Activated naive CD4-positive, alpha-beta T cell treated with anti-CD3 and anti-CD28 coated beads for 36 hours (primary cell): ENCODE results near the gene CHFR. TPM values are rescaled to one million over a fixed set of nuclear protein-coding genes. Genes with fewer than 3 reads are reported as not detected.
"Not testable (repeated sequence)": the region's sequence is repeated elsewhere in the genome, so short reads cannot be mapped to it uniquely, and the experiment has no call there.

ENCODE experiments used
- CTCF ChIA-PET: fragments of 350-600 bp; sonication (Branson Sonifier 250); formaldehyde crosslinking; loops from one replicate; lab custom pipeline; 2021; ENCODE audit warnings: antibody characterized with exemption; lab: Charles Lee
- DNase-seq: peaks from one replicate; pipeline ENCODE4 v3.0.0-alpha.2; 2020
- H3K27ac Mint-ChIP-seq: one replicate; pipeline ENCODE4 v1.8.0; 2021; ENCODE audit warnings: mild to moderate bottlenecking, mixed read lengths
- H3K27me3 Mint-ChIP-seq: one replicate; pipeline ENCODE4 v1.8.0; 2021; ENCODE audit warnings: low read depth, mixed read lengths
- H3K36me3 Mint-ChIP-seq: one replicate; pipeline ENCODE4 v1.8.0; 2021; ENCODE audit warnings: low read depth, mixed read lengths
- H3K4me1 Mint-ChIP-seq: one replicate; pipeline ENCODE4 v1.8.0; 2021; ENCODE audit warnings: low read depth, mixed read lengths
- H3K4me3 Mint-ChIP-seq: one replicate; pipeline ENCODE4 v1.8.0; 2021; ENCODE audit warnings: mild to moderate bottlenecking, moderate library complexity, mixed read lengths
- H3K9me3 Mint-ChIP-seq: one replicate; pipeline ENCODE4 v1.8.0; 2021; ENCODE audit warnings: mixed read lengths
- intact Hi-C: fragments of 100-400 bp; cut with micrococcal nuclease; formaldehyde crosslinking; loops from one replicate; pipeline ENCODE4 v1.15.1; 2023
- total RNA-seq, 2 experiments: library from RNA; stranded (reverse); gene quantifications; one replicate each; pipeline ENCODE4 v1.2.3, GENCODE V29; 2021

CHFR gene
- total RNA-seq, 2 experiments from 2014 or later = 27.2 to 32.8 TPM

DNA sequence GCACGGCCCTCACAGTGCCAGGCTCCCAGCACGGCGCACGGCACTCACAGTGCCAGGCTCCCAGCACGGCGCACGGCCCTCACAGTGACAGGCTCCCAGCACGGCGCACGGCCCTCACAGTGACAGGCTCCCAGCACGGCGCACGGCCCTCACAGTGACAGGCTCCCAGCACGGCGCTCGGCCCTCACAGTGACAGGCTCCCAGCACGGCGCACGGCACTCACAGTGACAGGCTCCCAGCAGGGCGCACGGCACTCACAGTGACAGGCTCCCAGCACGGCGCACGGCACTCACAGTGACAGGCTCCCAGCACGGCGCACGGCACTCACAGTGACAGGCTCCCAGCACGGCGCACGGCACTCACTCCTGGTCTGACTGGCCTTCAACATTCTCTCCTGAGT lies 51.2 kb downstream of the CHFR start:
- Mint-ChIP-seq H3K36me3 (peaks cover 24% of the 10 kb centered on the region), H3K4me1 (peaks cover 33% of the 10 kb centered on the region), H3K4me3 (peak overlapping the region; percentile 52)
- H3K27me3 Mint-ChIP-seq, CTCF ChIA-PET, H3K9me3 Mint-ChIP-seq, intact Hi-C loops, H3K27ac Mint-ChIP-seq: not testable (repeated sequence)
- DNase-seq = peak; percentile 20

DNA sequence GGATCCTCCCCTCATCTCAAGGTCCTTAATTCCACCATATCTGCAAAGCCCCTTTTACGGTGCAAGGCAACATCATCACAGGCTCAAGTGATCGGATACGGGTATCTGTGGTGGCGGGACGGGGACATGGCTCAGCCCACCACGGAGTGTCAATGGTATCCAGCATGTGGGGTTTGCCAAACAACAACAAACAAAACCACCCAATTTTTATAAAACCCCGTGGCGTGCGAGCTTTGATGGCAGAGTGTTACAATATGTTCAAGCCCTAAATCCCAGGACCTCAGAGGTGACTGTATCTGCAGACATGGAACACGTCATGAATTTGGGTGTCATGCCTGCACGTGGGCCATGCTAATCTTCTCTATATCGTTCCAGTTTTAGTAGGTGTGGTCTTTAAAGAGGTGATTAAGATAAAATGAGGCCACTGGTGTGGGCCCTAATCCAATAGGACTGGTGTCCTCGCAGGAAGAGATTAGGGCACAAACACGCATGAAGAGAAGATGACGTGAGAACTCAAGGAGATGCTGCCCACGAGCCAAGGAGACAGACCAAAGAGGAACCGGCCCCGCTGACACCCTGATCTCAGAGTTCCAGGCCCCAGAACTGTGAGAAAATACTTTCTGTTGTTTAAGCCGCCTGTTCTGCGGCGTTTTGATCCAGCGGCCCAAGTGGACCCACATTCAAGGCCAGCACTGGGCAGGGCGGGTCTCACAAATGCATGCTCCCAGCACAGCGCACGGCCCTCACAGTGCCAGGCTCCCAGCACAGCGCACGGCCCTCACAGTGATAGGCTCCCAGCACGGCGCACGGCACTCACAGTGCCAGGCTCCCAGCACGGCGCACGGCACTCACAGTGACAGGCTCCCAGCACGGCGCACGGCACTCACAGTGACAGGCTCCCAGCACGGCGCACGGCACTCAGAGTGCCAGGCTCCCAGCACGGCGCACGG lies 52.1 kb downstream of the CHFR start:
- CTCF ChIA-PET = interaction anchor here (0.7 to 1.7 kb wide), 2 partner anchors 43 to 67 kb away, joined by 3 to 11 read pairs; no protein-coding TSS in a partner anchor
- intact Hi-C loops = loop anchor here (2.0 kb wide), 1 partner anchor 149 kb away; the partner anchor contains the start of genes POLE and PXMP2
- Mint-ChIP-seq H3K4me1 (peaks cover 33% of the 10 kb centered on the region), H3K36me3 (peaks cover 23% of the 10 kb centered on the region), H3K27ac (peak overlapping the region; percentile 85), H3K27me3 (no peaks in the 10 kb centered on the region), H3K9me3 (no peaks in the 10 kb centered on the region), H3K4me3 (no peak overlapping the region)
- DNase-seq = no peak

DNA sequence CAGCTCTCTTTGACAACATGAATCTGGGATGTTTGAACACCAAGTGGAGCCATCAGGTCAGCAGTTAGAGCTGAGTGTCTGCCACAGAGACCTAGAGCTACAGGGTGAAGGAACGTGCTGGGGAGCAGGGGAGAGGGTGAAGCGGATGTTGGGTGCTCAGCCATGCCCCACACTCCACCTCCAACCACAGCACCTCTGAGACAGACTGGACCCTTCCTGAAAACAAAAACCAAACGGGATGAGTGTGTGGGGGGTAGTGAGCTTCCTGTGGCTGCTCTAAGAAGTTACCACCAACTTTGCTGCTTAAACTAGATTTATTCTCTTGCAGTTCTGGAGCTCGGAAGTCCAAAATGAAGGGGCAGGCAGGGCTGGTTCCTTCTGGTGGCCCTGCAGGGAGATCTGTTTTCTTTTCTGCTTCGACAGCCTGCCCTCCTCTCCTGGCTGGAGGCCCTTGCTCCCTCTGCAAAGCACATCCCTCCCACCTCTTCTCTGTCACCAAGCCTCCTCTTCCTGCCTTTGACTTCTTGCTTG lies 53.2 kb downstream of the CHFR start:
- peak; percentile 55 for DNase-seq
- peak overlapping the region; percentile 85 for H3K27ac Mint-ChIP-seq
- intact Hi-C loops = loop anchor here (2.0 kb wide), 1 partner anchor 147 kb away; the partner anchor contains the start of genes POLE and PXMP2

DNA sequence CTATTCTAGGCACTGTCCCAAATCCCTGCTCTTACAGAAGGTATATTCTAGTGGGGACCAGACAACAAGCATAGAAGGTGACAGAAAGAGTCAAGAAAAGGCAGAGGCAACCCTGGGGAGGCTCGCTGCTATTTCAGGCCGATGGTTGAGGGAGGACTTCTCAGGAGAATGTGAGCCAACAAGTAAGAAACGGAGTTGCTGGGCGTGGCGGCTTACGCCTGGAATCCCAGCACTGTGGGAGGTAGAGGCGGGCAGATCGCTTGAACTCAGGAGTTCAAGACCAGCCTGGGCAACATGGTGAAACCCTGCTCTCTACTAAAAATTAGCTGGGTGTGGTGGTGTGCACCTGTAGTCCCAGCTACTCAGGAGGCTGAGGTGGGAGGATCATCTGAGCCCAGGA lies 54.1 kb downstream of the CHFR start:
- CTCF ChIA-PET = interaction anchor here (0.9 to 1.7 kb wide), 2 partner anchors 65 to 71 kb away, joined by 3 to 11 read pairs; no protein-coding TSS in a partner anchor

More for the DNA sequence above, 53.2 kb downstream of the CHFR start:
- peaks cover 38% of the 10 kb centered on the region for H3K4me1 Mint-ChIP-seq
- peaks cover 14% of the 10 kb centered on the region for H3K36me3 Mint-ChIP-seq
- peak overlapping the region; percentile 13 for H3K4me3 Mint-ChIP-seq
- CTCF ChIA-PET = interaction anchor here (0.6 to 1.7 kb wide), 4 partner anchors 44 to 84 kb away, joined by 3 to 11 read pairs (median 4); no protein-coding TSS in a partner anchor
- H3K9me3 Mint-ChIP-seq = no peaks in the 10 kb centered on the region
- H3K27me3 Mint-ChIP-seq = no peaks in the 10 kb centered on the region

DNA sequence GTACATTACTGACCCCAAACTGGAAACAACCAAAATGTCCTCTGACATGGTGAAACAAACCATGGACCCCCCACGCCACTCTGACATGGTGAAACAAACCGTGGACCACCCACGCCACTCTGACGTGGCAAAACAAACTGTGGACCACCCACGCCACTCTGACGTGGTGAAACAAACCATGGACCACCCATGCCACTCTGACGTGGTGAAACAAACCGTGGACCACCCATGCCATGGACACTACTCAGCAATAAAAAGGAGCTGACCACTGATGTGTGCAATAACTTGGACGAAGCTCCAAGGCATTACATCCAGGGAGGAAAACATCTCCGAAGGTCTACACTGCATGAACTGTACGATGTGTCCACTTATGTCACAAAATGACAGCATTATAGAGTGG lies 55.6 kb downstream of the CHFR start:
- H3K27me3 Mint-ChIP-seq = no peaks in the 10 kb centered on the region
- peaks cover 47% of the 10 kb centered on the region for H3K4me1 Mint-ChIP-seq
- H3K4me3 Mint-ChIP-seq = no peak overlapping the region
- intact Hi-C loops = no loop called here
- CTCF ChIA-PET = interaction anchor here (0.6 kb wide), 1 partner anchor 237 kb away, joined by 3 read pairs; no protein-coding TSS in a partner anchor
- no peak overlapping the region for H3K27ac Mint-ChIP-seq
- DNase-seq = no peak
- peaks cover 15% of the 10 kb centered on the region for H3K36me3 Mint-ChIP-seq
- no peaks in the 10 kb centered on the region for H3K9me3 Mint-ChIP-seq

More for the DNA sequence above, 54.1 kb downstream of the CHFR start:
- H3K4me1 Mint-ChIP-seq = peaks cover 39% of the 10 kb centered on the region
- H3K27ac Mint-ChIP-seq = peak overlapping the region; percentile 85
- no peak overlapping the region for H3K4me3 Mint-ChIP-seq
- H3K9me3 Mint-ChIP-seq = no peaks in the 10 kb centered on the region
- intact Hi-C loops = no loop called here
- no peaks in the 10 kb centered on the region for H3K27me3 Mint-ChIP-seq
- H3K36me3 Mint-ChIP-seq = peaks cover 8% of the 10 kb centered on the region
- no peak for DNase-seq

DNA sequence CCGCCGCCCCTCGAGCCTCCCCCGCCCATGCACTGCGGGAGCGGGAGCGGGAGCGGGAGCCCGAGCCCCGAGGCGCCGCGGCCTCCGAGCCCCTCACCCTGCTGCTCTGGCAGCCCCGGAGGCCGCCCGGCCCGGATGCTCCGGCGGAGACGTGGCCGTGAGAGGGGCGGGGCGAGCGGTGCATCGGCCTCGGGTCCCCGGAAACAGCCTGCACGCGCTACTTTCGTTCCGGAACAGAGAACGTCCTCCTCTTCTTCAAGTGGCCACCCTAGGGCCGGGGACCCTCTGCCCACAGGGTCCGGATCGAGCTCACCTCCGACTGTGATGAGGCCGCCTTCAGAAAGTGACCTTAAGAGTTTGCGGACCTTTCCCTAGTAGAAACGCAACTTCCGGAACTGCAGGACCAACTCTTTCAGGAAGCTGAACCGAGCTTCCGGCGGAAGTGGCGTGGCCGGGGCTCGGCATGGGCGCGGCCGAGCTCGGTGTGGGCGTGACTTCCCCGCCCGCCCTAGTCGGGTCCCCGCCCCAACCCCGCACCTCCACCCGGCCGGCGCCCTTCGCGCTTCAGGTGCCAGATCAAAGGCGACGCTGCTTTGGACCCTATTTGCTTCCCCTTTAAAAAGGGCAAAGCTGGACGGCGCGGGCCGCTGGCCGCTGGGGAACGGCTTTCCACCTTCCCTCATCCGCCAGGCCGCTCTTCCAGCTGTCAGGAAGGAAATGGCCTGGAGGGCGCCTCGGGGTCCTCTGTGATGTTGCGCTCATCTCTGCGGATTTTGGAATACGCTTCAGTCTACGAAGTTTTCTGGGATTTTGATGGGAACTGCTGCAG lies 58.5 kb downstream of the CHFR start, which contains the start of gene GOLGA3:
Gene GOLGA3, minus strand, starts transcription at position 164 of the 829 bp plus-strand sequence. CDS start 6,741 bp downstream, outside the sequence.
- Mint-ChIP-seq H3K36me3 (peaks cover 20% of the 10 kb centered on the region), H3K27me3 (no peaks in the 10 kb centered on the region), H3K4me3 (peak within 1 kb of the TSS; percentile 98), H3K4me1 (peaks cover 49% of the 10 kb centered on the region), H3K27ac (peak within 1 kb of the TSS; percentile 100), H3K9me3 (no peaks in the 10 kb centered on the region)
- DNase-seq = peak; percentile 95
- intact Hi-C loops = loop anchor here (2.0 to 5.0 kb wide), 5 partner anchors 58 to 252 kb away; partner anchors contain the start of genes ANKLE2, CHFR, PGAM5 and ZNF140
- CTCF ChIA-PET = interaction anchor here (0.6 to 1.0 kb wide), 3 partner anchors 71 to 214 kb away, joined by 3 to 5 read pairs (median 4); no protein-coding TSS in a partner anchor

DNA sequence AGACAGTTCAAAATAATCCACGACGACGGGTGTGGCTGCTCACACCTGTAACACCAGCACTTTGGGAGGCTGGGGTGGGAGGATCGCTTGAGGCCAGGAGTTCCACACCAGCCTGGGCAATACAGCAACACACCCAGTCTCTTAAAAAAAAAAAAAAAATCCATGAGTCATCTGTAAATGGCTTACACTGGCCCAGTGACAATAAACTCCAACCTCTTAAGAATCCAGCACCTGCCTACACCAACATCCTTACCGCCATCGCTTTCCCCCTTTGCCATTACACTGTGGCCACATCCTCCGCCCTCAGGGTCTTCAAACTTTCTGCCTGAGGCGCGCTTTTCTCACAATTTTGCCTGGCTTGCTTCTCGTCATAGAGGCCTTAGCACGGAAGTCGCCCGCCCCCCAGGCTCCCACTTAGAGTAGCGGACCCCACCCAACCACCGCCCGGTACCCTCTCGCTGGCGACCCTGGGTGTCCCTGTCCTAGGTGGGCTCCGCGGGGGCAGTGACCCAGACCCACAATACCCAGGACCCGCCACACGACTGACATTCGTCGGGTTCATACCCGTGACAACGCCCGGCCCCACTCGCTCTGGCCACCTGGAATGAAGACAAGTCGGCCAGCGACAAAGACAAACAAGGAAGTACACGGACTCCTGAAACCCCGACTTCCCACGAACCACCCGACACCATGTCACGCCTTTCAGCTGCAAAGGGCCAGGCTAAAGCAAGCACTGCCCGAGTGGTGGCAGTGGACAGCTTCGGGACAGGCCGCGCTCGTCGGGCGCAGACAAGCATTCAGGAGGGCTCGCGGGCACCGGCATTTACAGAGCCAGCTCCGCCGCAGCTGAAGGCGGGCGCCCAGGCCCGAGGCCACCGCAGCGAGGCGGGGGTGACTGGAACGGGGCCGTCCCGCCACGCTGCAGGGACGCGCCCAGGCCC lies 59.4 kb downstream of the CHFR start:
- peak; percentile 20 for DNase-seq
- CTCF ChIA-PET = no interaction called here
- peak overlapping the region; percentile 76 for H3K27ac Mint-ChIP-seq
- H3K27me3 Mint-ChIP-seq = no peaks in the 10 kb centered on the region
- H3K36me3 Mint-ChIP-seq = peaks cover 19% of the 10 kb centered on the region
- intact Hi-C loops = loop anchor here (2.0 to 5.0 kb wide), 5 partner anchors 59 to 253 kb away; partner anchors contain the start of genes ANKLE2, CHFR, PGAM5 and ZNF140
- H3K4me3 Mint-ChIP-seq = peak overlapping the region; percentile 83
- H3K9me3 Mint-ChIP-seq = no peaks in the 10 kb centered on the region
- H3K4me1 Mint-ChIP-seq = peaks cover 44% of the 10 kb centered on the region

DNA sequence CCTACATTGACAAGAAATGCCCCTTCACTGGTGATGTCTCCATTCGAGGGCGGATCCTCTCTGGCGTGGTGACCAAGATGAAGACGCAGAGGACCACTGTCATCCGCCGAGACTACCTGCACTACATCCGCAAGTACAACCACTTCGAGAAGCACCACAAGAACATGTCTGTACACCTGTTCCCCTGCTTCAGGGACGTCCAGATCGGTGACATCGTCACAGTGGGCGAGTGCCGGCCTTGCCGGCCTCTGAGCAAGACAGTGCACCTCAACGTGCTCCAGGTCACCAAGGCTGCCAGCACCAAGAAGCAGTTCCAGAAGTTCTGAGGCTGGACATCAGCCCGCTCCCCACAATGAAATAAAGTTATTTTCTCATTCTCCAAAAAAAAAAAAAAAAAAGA lies 61.5 kb downstream of the CHFR start:
- no peaks in the 10 kb centered on the region for H3K27me3 Mint-ChIP-seq
- intact Hi-C loops = loop anchor here (5.0 kb wide), 1 partner anchor 114 kb away; the partner anchor contains the start of gene PGAM5
- DNase-seq = no peak
- no peak overlapping the region for H3K27ac Mint-ChIP-seq
- H3K4me1 Mint-ChIP-seq = peaks cover 45% of the 10 kb centered on the region
- H3K36me3 Mint-ChIP-seq = peaks cover 25% of the 10 kb centered on the region
- no peak overlapping the region for H3K4me3 Mint-ChIP-seq
- no peaks in the 10 kb centered on the region for H3K9me3 Mint-ChIP-seq
- CTCF ChIA-PET = no interaction called here

DNA sequence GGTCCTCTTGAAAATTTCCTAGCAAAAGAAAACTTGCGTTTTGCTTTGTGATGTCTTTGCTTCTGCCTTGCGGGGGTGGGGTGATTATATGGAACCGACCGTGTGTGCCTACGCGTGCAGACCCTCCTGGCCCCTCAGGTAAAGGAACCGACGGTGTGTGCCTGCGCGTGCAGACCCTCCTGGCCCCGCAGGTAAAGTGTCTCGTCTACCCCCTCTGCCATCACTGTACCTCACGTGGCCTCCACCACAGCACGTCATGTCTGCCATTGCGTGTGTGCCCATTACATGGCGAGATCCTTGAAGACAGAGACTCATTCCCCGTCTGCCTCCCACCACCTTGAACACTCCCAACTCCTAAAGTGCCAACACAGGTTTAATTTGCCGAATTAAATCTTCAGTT lies 62.3 kb downstream of the CHFR start:
- CTCF ChIA-PET = no interaction called here
- H3K4me1 Mint-ChIP-seq = peaks cover 47% of the 10 kb centered on the region

DNA sequence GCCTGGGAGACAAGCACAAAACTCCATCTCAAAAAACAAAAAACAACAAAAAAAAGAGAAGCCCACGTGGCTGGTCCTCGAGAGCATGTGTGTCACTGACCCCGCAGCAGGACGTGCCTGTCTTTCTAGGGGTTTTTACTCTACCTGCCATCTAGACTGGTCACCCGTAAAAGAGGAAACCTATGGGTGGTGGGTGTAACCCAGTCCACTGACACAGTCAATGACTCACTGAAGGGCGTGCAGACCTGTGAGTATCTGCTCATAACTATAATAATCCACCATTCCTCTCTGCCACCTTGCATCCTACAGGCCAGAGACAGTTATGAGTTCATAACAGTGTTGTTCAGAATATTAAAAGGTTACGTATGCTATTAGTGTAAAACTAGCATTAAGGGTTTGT lies 63.4 kb downstream of the CHFR start:
- intact Hi-C loops = no loop called here
- no peaks in the 10 kb centered on the region for H3K27me3 Mint-ChIP-seq
- H3K4me3 Mint-ChIP-seq = no peak overlapping the region
- H3K4me1 Mint-ChIP-seq = peaks cover 51% of the 10 kb centered on the region
- no peaks in the 10 kb centered on the region for H3K9me3 Mint-ChIP-seq
- no peak overlapping the region for H3K27ac Mint-ChIP-seq
- DNase-seq = no peak
- H3K36me3 Mint-ChIP-seq = peaks cover 35% of the 10 kb centered on the region
- CTCF ChIA-PET = no interaction called here

More for the DNA sequence above, 62.3 kb downstream of the CHFR start:
- Mint-ChIP-seq H3K4me3 (no peak overlapping the region), H3K27ac (no peak overlapping the region), H3K36me3 (peaks cover 30% of the 10 kb centered on the region), H3K27me3 (no peaks in the 10 kb centered on the region), H3K9me3 (no peaks in the 10 kb centered on the region)
- intact Hi-C loops = loop anchor here (5.0 kb wide), 1 partner anchor 113 kb away; the partner anchor contains the start of gene PGAM5
- DNase-seq = no peak
